Transverse colon (tissue), 4 donors: Measurements from ENCODE around the gene RPP30. TPM values are rescaled to one million over a fixed set of nuclear protein-coding genes. Genes with fewer than 3 reads are reported as not detected.

ENCODE experiments used
- DNase-seq: peaks from one replicate; pipeline ENCODE4 v3.0.0-alpha.2; 2019
- H3K27ac ChIP-seq, 4 donors: fragments of 200-600 bp; sonication (generic); 2 replicates each; pipeline ENCODE4 v1.5.1; 2016 to 2018; ENCODE audit warnings: inconsistent platforms in 4 of 4
- H3K27me3 ChIP-seq: fragments of 200-600 bp; sonication (generic); 2 replicates; pipeline ENCODE4 v1.5.1; 2017; ENCODE audit warnings: inconsistent platforms
- H3K36me3 ChIP-seq, 4 donors: fragments of 200-600 bp; sonication (generic); 2 replicates each; pipeline ENCODE4 v1.5.1; 2017 to 2019; ENCODE audit warnings: inconsistent platforms in 4 of 4
- H3K4me1 ChIP-seq, 4 donors: fragments of 200-600 bp; sonication (generic); 2 replicates each; pipeline ENCODE4 v1.5.1; 2017 to 2020; ENCODE audit warnings: inconsistent platforms in 4 of 4
- H3K4me3 ChIP-seq, 4 donors: fragments of 200-600 bp; sonication (generic); 1 replicate in 1 of 4; 2 replicates in 3 of 4; pipeline versions ENCODE4 v1.5.1 to v1.6.1; 2017 to 2019; ENCODE audit warnings: inconsistent platforms in 4 of 4
- H3K9me3 ChIP-seq, 2 donors: fragments of 200-600 bp; sonication (generic); 2 replicates each; pipeline ENCODE4 v1.5.1; 2017 to 2019; ENCODE audit warnings: inconsistent platforms in 2 of 2
- CTCF ChIP-seq, 5 experiments: fragments of 200-600 bp in 3 of 5; fragments of 450-650 bp in 2 of 5; sonication (generic) in 3 of 5; IDR thresholded peaks; 1 replicate in 2 of 5; 2 replicates in 3 of 5; pipeline ENCODE4 v1.5.1; 2016 to 2017; ENCODE audit warnings: antibody characterized with exemption in 5 of 5, inconsistent platforms in 3 of 5, mild to moderate bottlenecking in 2 of 5, moderate library complexity in 1 of 5
- EP300 ChIP-seq: sonication (generic); formaldehyde crosslinking; IDR thresholded peaks from one replicate; pipeline ENCODE4 v1.6.1; 2017; ENCODE audit warnings: antibody characterized with exemption, low read depth
- POLR2A ChIP-seq: fragments of 450-650 bp; IDR thresholded peaks from one replicate; pipeline ENCODE4 v1.6.1; 2016; ENCODE audit warnings: antibody characterized with exemption, mild to moderate bottlenecking, moderate library complexity
- POLR2AphosphoS5 ChIP-seq, 3 donors: sonication (generic); formaldehyde crosslinking; IDR thresholded peaks; one replicate each; pipeline ENCODE4 v1.6.1; 2016; ENCODE audit warnings: antibody characterized with exemption in 3 of 3
- WGBS, 2 donors: methylation state at CpG; one replicate each; pipeline ENCODE4 v1.1.5; 2018; ENCODE audit warnings: low coverage in 1 of 2; 5-methylcytosine and 5-hydroxymethylcytosine counted together
- in situ Hi-C, 4 donors: fragments of 200-750 bp; cut with MboI; loops; one replicate each; pipeline versions ENCODE4 v1.15.0 to v1.15.1; 2017; ENCODE audit warnings: low sequenced_read_pairs in 3 of 4, low pct_ligation_motif_present in 1 of 4, low pct_unique_long_range_greater_than_20kb in 1 of 4
- intact Hi-C: fragments of 100-400 bp; cut with DNase I; formaldehyde crosslinking; loops from one replicate; pipeline ENCODE4 v1.15.1; 2023; ENCODE audit warnings: low total_unique reads
- total RNA-seq, 4 donors: library from RNA; depleted of rRNA; stranded (reverse); fragments of >200 nt; gene quantifications; one replicate each; pipeline ENCODE4 v1.1.0, GENCODE V29; 2016

The RPP30 gene
- total RNA-seq, 4 donors from 2014 or later: 4.6 to 48.3 (median 18.7) TPM

GRCh38 chr10:90911133-90912051, 39.6 kb downstream of the RPP30 start:
- H3K4me1 ChIP-seq: peaks cover 0 to 3% (median 0%) of the 10 kb centered on the region in 4 donors
- H3K4me3 ChIP-seq: no peak overlapping the region
- no peaks in the 10 kb centered on the region for H3K9me3 ChIP-seq
- H3K27ac ChIP-seq: no peak overlapping the region
- intact Hi-C loops: loop anchor here (5.0 kb wide), 1 partner anchor 336 kb away; no protein-coding TSS in a partner anchor
- DNase-seq: peak; percentile 44
- no peaks in the 10 kb centered on the region for H3K36me3 ChIP-seq
- 36 to 40% methylated on average over 11 to 12 of the region's 12 CpGs for WGBS, 2 donors
- TF ChIP-seq POLR2A: no peak
- TF ChIP-seq POLR2AphosphoS5 (IDR thresholded peaks at IDR 0.05): no peak
- TF ChIP-seq EP300: no peak
- peak; percentile 73 to 84 (median 74) for TF ChIP-seq CTCF (IDR thresholded peaks at IDR 0.05)
- no peaks in the 10 kb centered on the region for H3K27me3 ChIP-seq
- in situ Hi-C loops: loop anchor here in 2 of 4 donors (10.0 to 25.0 kb wide), 2 partner anchors 326 to 333 kb away; no protein-coding TSS in a partner anchor

GRCh38 chr10:90912174-90912573, 40.4 kb downstream of the RPP30 start:
- 65 to 94% methylated on average over 2 to 4 of the region's 4 CpGs for WGBS, 2 donors
- Histone ChIP-seq H3K36me3 (no peaks in the 10 kb centered on the region), H3K4me3 (no peak overlapping the region), H3K4me1 (peaks cover 0 to 3% (median 0%) of the 10 kb centered on the region in 4 donors), H3K9me3 (no peaks in the 10 kb centered on the region), H3K27me3 (no peaks in the 10 kb centered on the region), H3K27ac (no peak overlapping the region)
- in situ Hi-C loops: loop anchor here in 2 of 4 donors (10.0 to 25.0 kb wide), 2 partner anchors 325 to 333 kb away; no protein-coding TSS in a partner anchor
- intact Hi-C loops: loop anchor here (5.0 kb wide), 1 partner anchor 335 kb away; no protein-coding TSS in a partner anchor
- DNase-seq: no peak
- no peak for TF ChIP-seq CTCF (IDR thresholded peaks at IDR 0.05)
- no peak for TF ChIP-seq POLR2A
- TF ChIP-seq EP300: no peak
- no peak for TF ChIP-seq POLR2AphosphoS5 (IDR thresholded peaks at IDR 0.05)

GRCh38 chr10:90912854-90913479, 41.2 kb downstream of the RPP30 start:
- Histone ChIP-seq H3K27me3 (no peaks in the 10 kb centered on the region), H3K36me3 (no peaks in the 10 kb centered on the region), H3K27ac (no peak overlapping the region), H3K9me3 (no peaks in the 10 kb centered on the region), H3K4me1 (peaks cover 0 to 3% (median 0%) of the 10 kb centered on the region in 4 donors), H3K4me3 (no peak overlapping the region)
- in situ Hi-C loops: loop anchor here in 2 of 4 donors (10.0 to 25.0 kb wide), 2 partner anchors 324 to 332 kb away; no protein-coding TSS in a partner anchor
- no peak for DNase-seq
- intact Hi-C loops: loop anchor here (5.0 kb wide), 1 partner anchor 334 kb away; no protein-coding TSS in a partner anchor
- 90 to 95% methylated on average over 4 to 7 of the region's 7 CpGs for WGBS, 2 donors
- TF ChIP-seq POLR2AphosphoS5 (IDR thresholded peaks at IDR 0.05): no peak
- TF ChIP-seq EP300: no peak
- no peak for TF ChIP-seq CTCF (IDR thresholded peaks at IDR 0.05)
- no peak for TF ChIP-seq POLR2A
